H9 (cell line): ENCODE data around the gene TMC6. TPM values are rescaled to one million over a fixed set of nuclear protein-coding genes. Genes with fewer than 3 reads are reported as not detected.

Source experiments
- DNase-seq: peaks from one replicate; pipeline ENCODE4 v3.0.0-alpha.2; 2017
- H2AFZ ChIP-seq: one replicate; pipeline ENCODE4 v1.6.1; 2013; ENCODE audit warnings: mild to moderate bottlenecking, low read length, control low read depth, moderate library complexity
- H2AK5ac ChIP-seq: 2 replicates; pipeline ENCODE4 v1.6.1; 2013; ENCODE audit warnings: low read length, control low read depth, mixed read lengths; ENCODE audit not compliant: insufficient read length
- H2BK120ac ChIP-seq: one replicate; pipeline ENCODE4 v1.6.1; 2013; ENCODE audit warnings: low read depth, mild to moderate bottlenecking, low read length, control low read depth, inconsistent platforms; ENCODE audit not compliant: poor library complexity, severe bottlenecking
- H2BK12ac ChIP-seq: 2 replicates; pipeline ENCODE4 v1.6.1; 2013; ENCODE audit warnings: low read length, control low read depth, mixed read lengths, low read depth; ENCODE audit not compliant: insufficient read length
- H2BK15ac ChIP-seq: 2 replicates; pipeline ENCODE4 v1.6.1; 2013; ENCODE audit warnings: low read depth, low read length, control low read depth
- H2BK20ac ChIP-seq: one replicate; pipeline ENCODE4 v1.6.1; 2013; ENCODE audit warnings: low read depth, mild to moderate bottlenecking, low read length, control low read depth, inconsistent platforms; ENCODE audit not compliant: poor library complexity, severe bottlenecking
- H2BK5ac ChIP-seq: 2 replicates; pipeline ENCODE4 v1.6.1; 2013; ENCODE audit warnings: low read length, control low read depth, mixed read lengths; ENCODE audit not compliant: insufficient read length
- H3K14ac ChIP-seq: 2 replicates; pipeline ENCODE4 v1.6.1; 2013; ENCODE audit warnings: low read length, control low read depth; ENCODE audit not compliant: insufficient read depth
- H3K18ac ChIP-seq: 2 replicates; pipeline ENCODE4 v1.6.1; 2013; ENCODE audit warnings: low read depth, mild to moderate bottlenecking, mixed read lengths, low read length, control low read depth; ENCODE audit not compliant: insufficient read length
- H3K23ac ChIP-seq: 2 replicates; pipeline ENCODE4 v1.6.1; 2013; ENCODE audit warnings: low read length, control low read depth, mixed read lengths, low read depth; ENCODE audit not compliant: insufficient read length
- H3K23me2 ChIP-seq: 2 replicates; pipeline ENCODE4 v1.6.1; 2013; ENCODE audit warnings: low read depth, mild to moderate bottlenecking, mixed read lengths, low read length, control low read depth; ENCODE audit not compliant: insufficient read length, poor library complexity, severe bottlenecking
- H3K27ac ChIP-seq: 2 replicates; pipeline ENCODE4 v1.5.1; 2013; ENCODE audit warnings: low read length, control low read depth, mixed read lengths, low read depth; ENCODE audit not compliant: insufficient read length
- H3K27me3 ChIP-seq: 2 replicates; pipeline ENCODE4 v1.6.1; 2013; ENCODE audit warnings: low read length, control low read depth, inconsistent platforms; ENCODE audit not compliant: insufficient read depth
- H3K4ac ChIP-seq: 2 replicates; pipeline ENCODE4 v1.6.1; 2013; ENCODE audit warnings: low read depth, mild to moderate bottlenecking, control low read depth, inconsistent platforms, low read length, moderate library complexity
- H3K4me1 ChIP-seq: 2 replicates; pipeline ENCODE4 v1.6.1; 2013; ENCODE audit warnings: low read length, control low read depth, inconsistent platforms; ENCODE audit not compliant: insufficient read depth
- H3K4me2 ChIP-seq: 2 replicates; pipeline ENCODE4 v1.6.1; 2013; ENCODE audit warnings: low read length, control low read depth, mixed read lengths; ENCODE audit not compliant: insufficient read length, insufficient read depth
- H3K56ac ChIP-seq: 2 replicates; pipeline ENCODE4 v1.6.1; 2013; ENCODE audit warnings: low read depth, mild to moderate bottlenecking, mixed read lengths, low read length, control low read depth; ENCODE audit not compliant: insufficient read length
- H3K79me1 ChIP-seq: 2 replicates; pipeline ENCODE4 v1.6.1; 2013; ENCODE audit warnings: low read depth, mild to moderate bottlenecking, moderate library complexity, low read length, control low read depth, inconsistent platforms; ENCODE audit not compliant: insufficient read depth, poor library complexity, severe bottlenecking
- H3K79me2 ChIP-seq: 2 replicates; pipeline ENCODE4 v1.6.1; 2013; ENCODE audit warnings: low read length, control low read depth, inconsistent platforms; ENCODE audit not compliant: insufficient read depth
- H3K9ac ChIP-seq: 2 replicates; pipeline ENCODE4 v1.6.1; 2013; ENCODE audit warnings: low read length, control low read depth, mixed read lengths; ENCODE audit not compliant: insufficient read length; ENCODE audit errors: extremely low read depth
- H3K9me3 ChIP-seq: one replicate; pipeline ENCODE4 v1.6.1; 2013; ENCODE audit warnings: low read depth, low read length, inconsistent platforms; ENCODE audit not compliant: control insufficient read depth
- H3T11ph ChIP-seq: one replicate; pipeline ENCODE4 v1.6.1; 2013; ENCODE audit warnings: mild to moderate bottlenecking, low read length, control low read depth, inconsistent platforms
- H4K20me1 ChIP-seq: one replicate; pipeline ENCODE4 v1.6.1; 2013; ENCODE audit not compliant: control insufficient read depth, insufficient read length, insufficient read depth
- H4K5ac ChIP-seq: 2 replicates; pipeline ENCODE4 v1.6.1; 2013; ENCODE audit warnings: low read depth, mild to moderate bottlenecking, mixed read lengths, low read length, control low read depth; ENCODE audit not compliant: insufficient read length
- H4K8ac ChIP-seq: replicated peaks from 2 replicates; pipeline ENCODE4 v1.6.1; 2013; ENCODE audit warnings: low read length, control low read depth, mixed read lengths, low read depth; ENCODE audit not compliant: insufficient read length
- H4K91ac ChIP-seq: 2 replicates; pipeline ENCODE4 v1.6.1; 2013; ENCODE audit warnings: low read depth, mild to moderate bottlenecking, moderate library complexity, mixed read lengths, low read length, control low read depth; ENCODE audit not compliant: insufficient read length
- H3K27ac Mint-ChIP-seq, 3 experiments: 2 replicates in 2 of 3; 3 replicates in 1 of 3; pipeline ENCODE4 v1.8.0; 2020 to 2021; ENCODE audit warnings: mixed read lengths in 3 of 3, mild to moderate bottlenecking in 1 of 3, moderate library complexity in 1 of 3
- H3K27me3 Mint-ChIP-seq: 2 replicates; pipeline ENCODE4 v1.8.0; 2021; ENCODE audit warnings: low read depth, mild to moderate bottlenecking, moderate library complexity, mixed read lengths
- H3K36me3 Mint-ChIP-seq, 3 experiments: 2 replicates in 2 of 3; 3 replicates in 1 of 3; pipeline ENCODE4 v1.8.0; 2020 to 2021; ENCODE audit warnings: low read depth in 3 of 3, mixed read lengths in 3 of 3; ENCODE audit not compliant: insufficient read depth in 1 of 3
- H3K4me1 Mint-ChIP-seq, 2 experiments: 2 replicates each; pipeline ENCODE4 v1.8.0; 2020; ENCODE audit warnings: mixed read lengths in 2 of 2
- H3K4me3 Mint-ChIP-seq, 2 experiments: 2 replicates in 1 of 2; 3 replicates in 1 of 2; pipeline ENCODE4 v1.8.0; 2020 to 2021; ENCODE audit warnings: mild to moderate bottlenecking in 2 of 2, mixed read lengths in 2 of 2, moderate library complexity in 1 of 2
- H3K9me3 Mint-ChIP-seq, 2 experiments: 2 replicates in 1 of 2; 3 replicates in 1 of 2; pipeline ENCODE4 v1.8.0; 2020; ENCODE audit warnings: mild to moderate bottlenecking in 2 of 2, mixed read lengths in 2 of 2, moderate library complexity in 1 of 2
- CTCF ChIP-seq: fragments of 200-600 bp; sonication (generic); conservative IDR thresholded peaks from 3 replicates; pipeline ENCODE4 v1.8.0; 2021; ENCODE audit warnings: antibody characterized with exemption, mild to moderate bottlenecking
- WGBS: extraction: QIAGEN DNeasy Blood & Tissue Kit; methylation state at CpG from one replicate; pipeline ENCODE4 v1.1.7; 2013; ENCODE audit warnings: missing lambda C conversion rate, low lambda C conversion rate, mixed read lengths; ENCODE audit not compliant: insufficient read length; ENCODE audit errors: extremely low coverage; 5-methylcytosine and 5-hydroxymethylcytosine counted together
- total RNA-seq: library from RNA; stranded (reverse); gene quantifications from 2 replicates; pipeline ENCODE4 v1.2.1, GENCODE V29; 2021

The TMC6 gene
- total RNA-seq, 1 experiment from 2014 or later: 86.8 TPM

- Histone ChIP-seq H3K4ac (no peak overlapping the region), H3K79me2 (no peaks in the 10 kb centered on the region; the same call in 1 of the 2 replicates), H3K79me1 (no peaks in the 10 kb centered on the region), H3K27me3 (no peaks in the 10 kb centered on the region; the same call in 1 of the 2 replicates), H2BK12ac (no peak overlapping the region), H2BK120ac (no peak overlapping the region), H3K4me1 (peaks cover 14% of the 10 kb centered on the region; the same call in 1 of the 2 replicates), H2BK5ac (no peak overlapping the region), H4K20me1 (no peaks in the 10 kb centered on the region), H2AFZ (no peak overlapping the region), H2AK5ac (no peak overlapping the region), H3K9ac (no peak overlapping the region), H3K4me2 (no peak overlapping the region), H3K23me2 (peaks cover 19% of the 10 kb centered on the region), H4K91ac (no peak overlapping the region), H4K5ac (no peak overlapping the region), H3K14ac (no peak overlapping the region), H3T11ph (no peak overlapping the region), H3K23ac (no peak overlapping the region), H3K18ac (no peak overlapping the region), H4K8ac (no peak overlapping the region), H3K27ac (no peak overlapping the region), H2BK20ac (no peak overlapping the region), H3K56ac (no peak overlapping the region), H2BK15ac (no peak overlapping the region), H3K9me3 (no peaks in the 10 kb centered on the region)
- TF ChIP-seq CTCF: no peak
- Mint-ChIP-seq H3K4me1 (peaks cover 28 to 29% of the 10 kb centered on the region in 2 experiments), H3K9me3 (no peaks in the 10 kb centered on the region; a peak in 2 of 5 replicates), H3K27ac (no peak overlapping the region; a peak in 1 of 7 replicates), H3K27me3 (peaks cover 21% of the 10 kb centered on the region), H3K36me3 (no peaks in the 10 kb centered on the region; a peak in 1 of 7 replicates), H3K4me3 (no peak overlapping the region)
- DNase-seq: no peak
- WGBS: no CpG with 5 or more reads among the region's 5 CpGs
These were observed 1.5 kb upstream of the TMC6 start for GRCh38 chr17:78130090-78130436.
